Calu3 (cell line): ENCODE measurements around the gene ODF2. TPM values are rescaled to one million over a fixed set of nuclear protein-coding genes. Genes with fewer than 3 reads are reported as not detected.
A peak's percentile ranks its signal among the peaks of the same experiment; 100 is the strongest.

ENCODE experiments used
- BruUV-seq: library from RNA; stranded (reverse); fragments of 400-500 nt; replicated peaks from 2 replicates; lab custom pipeline; 2021; lab: Mats Ljungman, UMichigan
- CTCF ChIA-PET: fragments of 300-600 bp; sonication (Branson Sonifier 250); formaldehyde crosslinking; loops from one replicate; lab custom pipeline; 2022; ENCODE audit warnings: antibody characterized with exemption; lab: Charles Lee
- DNase-seq: peaks from one replicate; pipeline ENCODE4 v3.0.0; 2022
- H3K27ac Mint-ChIP-seq: one replicate; pipeline ENCODE4 v1.8.0; 2022; ENCODE audit warnings: mixed read lengths; ENCODE audit not compliant: unreplicated experiment
- H3K27me3 Mint-ChIP-seq: one replicate; pipeline ENCODE4 v1.8.0; 2022; ENCODE audit warnings: mixed read lengths; ENCODE audit not compliant: unreplicated experiment
- H3K36me3 Mint-ChIP-seq: one replicate; pipeline ENCODE4 v1.8.0; 2022; ENCODE audit warnings: mild to moderate bottlenecking, moderate library complexity, mixed read lengths; ENCODE audit not compliant: insufficient read depth, unreplicated experiment
- H3K4me1 Mint-ChIP-seq: one replicate; pipeline ENCODE4 v1.8.0; 2022; ENCODE audit warnings: mild to moderate bottlenecking, low read depth, mixed read lengths; ENCODE audit not compliant: unreplicated experiment
- H3K4me3 Mint-ChIP-seq: one replicate; pipeline ENCODE4 v1.8.0; 2022; ENCODE audit warnings: mild to moderate bottlenecking, low read depth, moderate library complexity, mixed read lengths; ENCODE audit not compliant: unreplicated experiment
- H3K9me3 Mint-ChIP-seq: one replicate; pipeline ENCODE4 v1.8.0; 2022; ENCODE audit warnings: low read depth, mixed read lengths; ENCODE audit not compliant: unreplicated experiment
- intact Hi-C: fragments of 100-400 bp; cut with micrococcal nuclease; formaldehyde crosslinking; loops from one replicate; pipeline ENCODE4 v1.10.0; 2022; ENCODE audit not compliant: unreplicated experiment
- total RNA-seq: library from RNA; stranded (reverse); gene quantifications from 2 replicates; pipeline ENCODE4 v1.2.3, GENCODE V29; 2022
- TF ChIP-seq, protein P1 (sequence below): fragments of 200-600 bp; IDR thresholded peaks from one replicate; pipeline ENCODE4 v1.8.0; 2022; ENCODE audit warnings: antibody characterized with exemption; ENCODE audit not compliant: unreplicated experiment

Gene ODF2
- total RNA-seq, 1 experiment from 2014 or later: 33.6 TPM

DNA sequence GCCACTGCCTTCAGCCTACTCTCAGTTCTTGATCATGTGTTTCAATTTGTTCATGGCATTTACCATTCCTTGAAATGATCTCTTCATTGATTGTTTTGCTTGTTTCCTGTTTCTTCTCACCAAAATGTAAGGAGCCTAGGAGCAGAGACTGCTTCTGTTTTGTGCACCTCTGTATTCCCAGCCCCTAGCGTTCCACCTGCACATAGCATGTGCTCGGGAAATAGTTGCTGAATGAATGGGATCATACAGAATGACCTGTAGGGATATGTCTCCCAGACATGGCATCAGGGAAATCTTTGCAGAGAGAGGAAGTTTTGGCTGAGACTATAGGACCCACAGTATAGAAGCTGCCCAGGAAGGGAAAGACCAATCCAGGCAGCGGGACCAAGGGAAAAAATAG lies 41.3 kb upstream of the ODF2 start:
- BruUV-seq: no TSS peak
- DNase-seq: peak; percentile 32
- intact Hi-C loops: loop anchor here (5.0 kb wide), 2 partner anchors 52 to 117 kb away; no protein-coding TSS in a partner anchor
- Mint-ChIP-seq H3K9me3 (no peaks in the 10 kb centered on the region), H3K27ac (no peak overlapping the region), H3K27me3 (peaks cover 33% of the 10 kb centered on the region), H3K36me3 (peaks cover 16% of the 10 kb centered on the region), H3K4me3 (peak overlapping the region; percentile 20), H3K4me1 (peaks cover 27% of the 10 kb centered on the region)
- CTCF ChIA-PET: interaction anchor here (0.6 kb wide), 1 partner anchor 1537 kb away, joined by 7 read pairs; no protein-coding TSS in a partner anchor
- TF ChIP-seq, protein P1, sequence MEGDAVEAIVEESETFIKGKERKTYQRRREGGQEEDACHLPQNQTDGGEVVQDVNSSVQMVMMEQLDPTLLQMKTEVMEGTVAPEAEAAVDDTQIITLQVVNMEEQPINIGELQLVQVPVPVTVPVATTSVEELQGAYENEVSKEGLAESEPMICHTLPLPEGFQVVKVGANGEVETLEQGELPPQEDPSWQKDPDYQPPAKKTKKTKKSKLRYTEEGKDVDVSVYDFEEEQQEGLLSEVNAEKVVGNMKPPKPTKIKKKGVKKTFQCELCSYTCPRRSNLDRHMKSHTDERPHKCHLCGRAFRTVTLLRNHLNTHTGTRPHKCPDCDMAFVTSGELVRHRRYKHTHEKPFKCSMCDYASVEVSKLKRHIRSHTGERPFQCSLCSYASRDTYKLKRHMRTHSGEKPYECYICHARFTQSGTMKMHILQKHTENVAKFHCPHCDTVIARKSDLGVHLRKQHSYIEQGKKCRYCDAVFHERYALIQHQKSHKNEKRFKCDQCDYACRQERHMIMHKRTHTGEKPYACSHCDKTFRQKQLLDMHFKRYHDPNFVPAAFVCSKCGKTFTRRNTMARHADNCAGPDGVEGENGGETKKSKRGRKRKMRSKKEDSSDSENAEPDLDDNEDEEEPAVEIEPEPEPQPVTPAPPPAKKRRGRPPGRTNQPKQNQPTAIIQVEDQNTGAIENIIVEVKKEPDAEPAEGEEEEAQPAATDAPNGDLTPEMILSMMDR: peak; percentile 32

DNA sequence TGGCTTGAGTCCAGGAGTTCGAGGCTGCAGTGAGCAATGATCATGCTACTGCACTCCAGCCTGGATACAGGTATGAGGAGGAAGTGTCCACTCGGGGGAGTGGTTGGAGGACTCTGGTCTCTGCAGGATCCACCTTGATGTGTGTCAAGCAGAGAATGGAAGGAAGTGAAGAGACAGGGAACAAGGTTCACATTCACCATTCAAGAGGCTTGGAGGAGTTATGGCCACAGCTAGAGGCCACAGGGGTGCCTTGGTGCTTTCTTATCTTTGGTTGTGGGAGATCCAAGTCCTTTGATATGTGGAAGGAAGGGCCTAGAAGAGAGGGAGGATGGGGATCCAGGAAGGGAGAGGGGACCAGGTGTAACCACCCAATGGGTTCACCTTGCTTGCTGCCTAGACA lies 40.5 kb upstream of the ODF2 start:
- H3K4me1 Mint-ChIP-seq: peaks cover 27% of the 10 kb centered on the region
- CTCF ChIA-PET: interaction anchor here (0.6 kb wide), 2 partner anchors 49 to 54 kb away, joined by 3 to 4 read pairs; no protein-coding TSS in a partner anchor
- DNase-seq: no peak
- intact Hi-C loops: no loop called here
- no TSS peak for BruUV-seq
- TF ChIP-seq, protein P1: no peak
- peak overlapping the region; percentile 20 for H3K4me3 Mint-ChIP-seq
- H3K36me3 Mint-ChIP-seq: peaks cover 22% of the 10 kb centered on the region
- H3K27ac Mint-ChIP-seq: peak overlapping the region; percentile 56
- peaks cover 33% of the 10 kb centered on the region for H3K27me3 Mint-ChIP-seq
- no peaks in the 10 kb centered on the region for H3K9me3 Mint-ChIP-seq

DNA sequence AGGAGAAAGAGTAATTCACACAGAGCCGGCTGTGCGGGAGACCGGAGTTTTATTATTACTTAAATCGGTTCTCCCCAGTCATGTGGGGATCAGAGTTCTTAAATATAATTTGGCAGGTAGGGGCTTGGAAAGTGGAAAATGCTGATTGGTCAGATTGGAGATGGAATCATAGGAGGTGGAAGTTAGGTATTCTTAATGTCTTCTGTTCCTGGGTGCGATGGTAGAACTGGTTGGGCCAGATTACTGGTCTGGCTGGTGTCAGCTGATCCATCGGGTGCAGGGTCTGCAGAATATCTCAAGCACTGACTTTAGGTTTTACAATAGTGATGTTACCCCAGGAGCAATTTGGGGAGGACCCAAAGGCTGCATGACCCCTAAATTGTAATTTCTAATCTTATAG lies 39.8 kb upstream of the ODF2 start:
- intact Hi-C loops: no loop called here

DNA sequence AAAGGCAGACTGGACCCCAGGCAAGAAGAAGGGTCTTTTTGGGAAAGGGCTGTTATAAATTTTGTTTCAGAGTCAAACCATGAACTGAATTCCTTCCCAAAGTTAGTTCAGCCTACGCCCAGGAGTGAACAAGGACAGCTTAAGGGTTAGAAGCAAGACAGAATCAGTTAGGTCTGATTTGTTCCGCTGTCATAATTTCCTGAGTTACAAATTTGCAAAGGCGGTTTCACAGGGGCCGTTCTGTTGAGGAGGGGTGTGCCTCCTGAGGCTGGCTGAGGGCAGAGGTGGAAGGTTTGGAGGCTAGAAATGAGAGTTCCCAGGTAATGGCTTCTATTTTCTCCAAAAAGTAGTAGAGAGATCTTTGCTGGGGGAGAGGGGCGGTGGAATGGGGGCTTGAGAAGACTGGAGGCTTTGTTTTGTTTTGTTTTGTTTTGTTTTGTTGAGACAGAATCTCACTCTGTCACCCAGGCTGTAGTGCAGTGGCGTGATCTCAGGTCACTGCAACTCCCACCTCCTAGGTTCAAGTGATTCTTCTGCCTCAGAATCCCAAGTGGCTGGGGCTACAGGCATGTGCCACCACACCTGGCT lies 39.3 kb upstream of the ODF2 start:
- DNase-seq: no peak
- Mint-ChIP-seq H3K9me3 (no peaks in the 10 kb centered on the region), H3K27ac (peak overlapping the region; percentile 56), H3K36me3 (peaks cover 25% of the 10 kb centered on the region), H3K4me1 (peaks cover 27% of the 10 kb centered on the region), H3K27me3 (peaks cover 25% of the 10 kb centered on the region), H3K4me3 (peak overlapping the region; percentile 20)
- CTCF ChIA-PET: no interaction called here
- intact Hi-C loops: no loop called here
- TF ChIP-seq, protein P1: no peak
- no TSS peak for BruUV-seq

More for the DNA sequence above, 39.8 kb upstream of the ODF2 start:
- H3K9me3 Mint-ChIP-seq: no peaks in the 10 kb centered on the region
- DNase-seq: peak; percentile 57
- TF ChIP-seq, protein P1: no peak
- H3K27me3 Mint-ChIP-seq: peaks cover 30% of the 10 kb centered on the region
- peak overlapping the region; percentile 56 for H3K27ac Mint-ChIP-seq
- peak overlapping the region; percentile 20 for H3K4me3 Mint-ChIP-seq
- peaks cover 27% of the 10 kb centered on the region for H3K4me1 Mint-ChIP-seq
- H3K36me3 Mint-ChIP-seq: peaks cover 23% of the 10 kb centered on the region
- CTCF ChIA-PET: interaction anchor here (0.6 kb wide), 1 partner anchor 50 kb away, joined by 3 read pairs; no protein-coding TSS in a partner anchor
- BruUV-seq: no TSS peak
